ENCODE measurements around the gene GABARAPL2.
"Not testable (repeated sequence)": the region's sequence is repeated elsewhere in the genome, so short reads cannot be mapped to it uniquely, and the experiment has no call there.

GABARAPL2 gene, protein sequence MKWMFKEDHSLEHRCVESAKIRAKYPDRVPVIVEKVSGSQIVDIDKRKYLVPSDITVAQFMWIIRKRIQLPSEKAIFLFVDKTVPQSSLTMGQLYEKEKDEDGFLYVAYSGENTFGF

GRCh38 chr16:75566040-75566757 is at the start of gene GABARAPL2:
GABARAPL2 (plus strand) TSS chr16:75566379; CDS start chr16:75566487, 108 bp downstream.
- peak within 1 kb of the TSS; percentile 79 for H3K4me3 ChIP-seq (ENCODE audit: low read length)
- no peak for TF ChIP-seq ZNF274 (IDR thresholded peaks at IDR 0.05; ENCODE audit: low read depth, low read length)

DNA sequence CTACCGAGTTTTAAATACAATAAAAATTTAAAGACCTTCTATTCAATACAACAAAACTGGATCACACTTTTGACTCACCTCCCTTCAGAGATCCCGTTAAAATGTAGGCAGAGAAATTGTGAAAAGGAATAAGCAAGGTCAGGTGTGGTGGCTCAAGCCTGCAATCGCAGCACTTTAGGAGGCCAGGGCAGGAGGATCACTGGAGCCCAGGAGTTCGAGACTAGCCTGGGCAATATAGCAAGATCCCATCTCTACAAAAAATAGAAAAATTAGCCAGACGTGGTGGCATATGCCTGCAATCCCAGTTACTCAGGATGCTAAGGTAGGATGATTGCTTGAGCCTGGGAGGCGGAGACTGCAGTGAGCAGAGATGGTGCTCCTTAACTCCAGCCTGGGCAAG is 47.0 kb upstream of the GABARAPL2 start:
- H3K4me3 ChIP-seq (ENCODE audit: low read length) = no peak overlapping the region
- no peak for TF ChIP-seq ZNF274 (IDR thresholded peaks at IDR 0.05; ENCODE audit: low read depth, low read length)

GRCh38 chr16:75526032-75526790 is 40.0 kb upstream of the GABARAPL2 start:
- H3K4me3 ChIP-seq (ENCODE audit: low read length) = no peak overlapping the region
- no peak for TF ChIP-seq ZNF274 (IDR thresholded peaks at IDR 0.05; ENCODE audit: low read depth, low read length)

- no peak for TF ChIP-seq ZNF274 (IDR thresholded peaks at IDR 0.05; ENCODE audit: low read depth, low read length)
These were observed 38.3 kb upstream of the GABARAPL2 start for GRCh38 chr16:75527825-75528299.

GRCh38 chr16:75529056-75529905 is 36.9 kb upstream of the GABARAPL2 start:
- no peak overlapping the region for H3K4me3 ChIP-seq (ENCODE audit: low read length)
- no peak for TF ChIP-seq ZNF274 (IDR thresholded peaks at IDR 0.05; ENCODE audit: low read depth, low read length)

More at GRCh38 chr16:75527825-75528299, 38.3 kb upstream of the GABARAPL2 start:
- no peak overlapping the region for H3K4me3 ChIP-seq (ENCODE audit: low read length)

- TF ChIP-seq ZNF274 (IDR thresholded peaks at IDR 0.05; ENCODE audit: low read depth, low read length) = no peak
- H3K4me3 ChIP-seq (ENCODE audit: low read length) = no peak overlapping the region
These were observed 36.2 kb upstream of the GABARAPL2 start for GRCh38 chr16:75529959-75530358.

DNA sequence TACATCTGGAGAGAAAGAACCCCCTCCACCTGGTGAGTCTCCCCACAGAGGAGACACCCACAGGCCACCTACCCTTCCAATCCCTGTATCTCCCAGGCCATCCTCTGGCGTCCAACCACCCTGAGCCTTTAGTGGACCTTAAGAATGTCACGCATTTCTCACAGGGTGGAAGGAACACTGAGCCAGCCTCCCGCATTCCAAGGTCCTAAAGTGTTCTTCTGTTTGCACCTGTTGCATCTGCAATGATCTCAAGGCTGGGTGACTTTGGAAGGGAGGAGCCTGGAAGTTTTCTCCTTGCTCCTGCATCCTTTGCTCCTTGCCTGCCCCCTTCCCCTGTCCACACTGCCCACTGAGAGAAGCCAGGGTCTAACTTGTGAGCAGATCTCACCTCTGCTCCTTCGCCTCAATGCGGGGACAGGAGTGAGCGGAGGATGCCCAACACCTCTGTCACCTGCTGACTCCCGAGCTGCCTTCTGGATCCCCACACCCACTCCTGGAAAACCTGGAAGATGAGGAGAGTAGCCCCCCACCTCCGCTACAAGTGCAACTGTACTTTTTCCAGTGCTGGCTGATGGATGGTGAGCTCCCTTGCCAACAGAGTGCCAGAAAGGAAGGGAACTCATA is 33.9 kb upstream of the GABARAPL2 start:
- no peak for TF ChIP-seq ZNF274 (IDR thresholded peaks at IDR 0.05; ENCODE audit: low read depth, low read length)
- no peak overlapping the region for H3K4me3 ChIP-seq (ENCODE audit: low read length)

- TF ChIP-seq ZNF274 (IDR thresholded peaks at IDR 0.05; ENCODE audit: low read depth, low read length) = no peak
- no peak overlapping the region for H3K4me3 ChIP-seq (ENCODE audit: low read length)
These were observed 33.4 kb upstream of the GABARAPL2 start for GRCh38 chr16:75532791-75533190.

DNA sequence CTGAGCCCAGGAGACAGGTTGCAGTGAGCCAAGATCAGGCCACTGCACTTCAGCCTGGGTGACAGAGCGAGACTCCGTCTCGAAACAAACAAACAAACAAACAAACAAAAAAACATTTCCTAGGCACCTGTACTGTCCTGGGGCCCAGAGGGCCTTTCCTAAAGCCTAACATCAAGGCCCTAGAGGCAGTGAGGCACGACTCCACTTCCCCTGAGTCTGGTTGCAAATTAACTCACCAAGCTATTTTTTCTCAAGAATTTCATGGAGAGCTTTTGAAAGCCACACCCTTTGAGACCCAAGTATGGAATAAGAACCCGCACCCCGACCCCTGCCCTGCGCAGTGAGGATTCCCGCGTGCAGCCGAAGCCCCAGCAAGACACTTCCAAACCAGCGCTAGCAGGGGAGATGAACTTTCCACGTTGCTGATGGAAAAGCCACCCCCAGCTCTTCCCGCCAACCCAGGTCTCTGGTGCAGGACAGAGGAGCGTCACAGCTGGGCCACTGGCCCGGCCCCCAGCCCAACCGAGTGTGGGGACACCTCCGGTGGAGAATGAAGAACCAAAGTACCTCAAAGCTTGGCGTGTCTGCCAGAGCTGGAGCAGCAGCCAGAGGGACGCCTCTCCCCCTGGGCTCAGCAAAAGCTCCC is 31.5 kb upstream of the GABARAPL2 start:
- no peak for TF ChIP-seq ZNF274 (IDR thresholded peaks at IDR 0.05; ENCODE audit: low read depth, low read length)
- H3K4me3 ChIP-seq (ENCODE audit: low read length) = no peak overlapping the region

DNA sequence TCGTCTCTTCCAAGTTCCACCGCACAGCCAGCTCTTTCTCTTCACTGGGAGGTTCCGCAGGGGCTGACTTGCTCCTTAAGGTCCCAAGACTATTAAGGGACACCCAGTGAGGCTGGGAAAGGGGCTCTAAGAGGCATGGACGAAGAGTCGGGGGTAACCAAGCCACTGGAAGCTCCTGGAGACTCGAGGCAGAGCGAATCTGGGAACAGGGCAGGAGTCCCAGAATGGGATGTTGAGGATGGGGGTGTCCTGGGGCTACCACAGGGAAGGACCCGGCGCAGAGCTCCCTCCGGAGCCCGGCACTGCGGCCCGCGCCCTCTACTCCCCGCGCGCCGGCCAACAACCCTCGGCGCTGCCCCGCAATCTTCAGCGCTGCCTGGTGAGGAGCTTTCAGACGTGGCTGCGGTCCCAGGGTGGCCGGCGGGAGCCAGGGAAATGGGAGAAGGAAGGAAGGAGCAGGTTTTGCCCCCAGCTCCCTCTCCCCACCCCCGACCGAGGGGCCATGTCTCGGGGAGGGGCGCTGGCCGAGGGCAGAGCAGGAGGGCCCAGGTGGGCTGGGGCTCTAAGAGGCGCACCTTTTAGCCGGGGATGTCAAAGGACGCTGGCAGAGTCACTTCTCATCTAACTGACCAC is 30.9 kb upstream of the GABARAPL2 start:
- no peak overlapping the region for H3K4me3 ChIP-seq (ENCODE audit: low read length)
- TF ChIP-seq ZNF274 (IDR thresholded peaks at IDR 0.05; ENCODE audit: low read depth, low read length) = no peak

DNA sequence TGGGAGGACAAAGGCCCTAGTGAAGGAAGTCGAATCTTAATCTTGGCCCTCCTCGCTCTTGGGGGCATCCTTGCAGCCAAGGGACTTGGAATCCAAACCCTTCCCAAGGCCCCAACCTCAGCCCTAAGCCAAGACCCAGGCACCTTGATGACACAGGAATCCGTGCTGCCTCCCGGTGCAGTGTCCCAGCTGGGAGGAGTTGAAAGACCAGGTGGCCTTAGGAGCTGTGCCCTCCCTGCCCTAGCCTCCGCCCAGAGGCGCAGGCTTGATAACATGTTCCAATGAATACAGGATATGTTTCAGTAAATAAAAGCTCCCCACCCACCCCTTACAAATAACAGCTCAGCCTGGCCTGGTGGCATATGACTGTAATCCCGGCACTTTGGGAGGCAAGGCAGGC is 30.3 kb upstream of the GABARAPL2 start, which contains the start of gene CHST5:
CHST5 (minus strand) TSS at position 208 of the 400 bp plus-strand sequence. CDS start 5,724 bp downstream, outside the sequence.
- no peak for TF ChIP-seq ZNF274 (IDR thresholded peaks at IDR 0.05; ENCODE audit: low read depth, low read length)
- no peak within 1 kb of the TSS for H3K4me3 ChIP-seq (ENCODE audit: low read length)

- no peak overlapping the region for H3K4me3 ChIP-seq (ENCODE audit: low read length)
- no peak for TF ChIP-seq ZNF274 (IDR thresholded peaks at IDR 0.05; ENCODE audit: low read depth, low read length)
These were observed 28.4 kb upstream of the GABARAPL2 start for GRCh38 chr16:75537776-75538175.

- not testable (repeated sequence) for H3K4me3 ChIP-seq (ENCODE audit: low read length)
These were observed 27.2 kb upstream of the GABARAPL2 start for GRCh38 chr16:75538882-75539565.
